SK-N-SH treated with all-trans-retinoic acid at 6 μM for 48 hours (cell line): ENCODE data around the gene DCTN3.

Experiments used
- BACH2 ChIP-seq: fragments of 250-450 bp; sonication (Bioruptor Pico); IDR thresholded peaks from 2 replicates; pipeline ENCODE4 v1.9.0; 2021; ENCODE audit warnings: mild to moderate bottlenecking, borderline replicate concordance
- GLIS3 ChIP-seq: fragments of 250-450 bp; sonication (Bioruptor Pico); IDR thresholded peaks from 2 replicates; pipeline ENCODE4 v1.5.0; 2020; ENCODE audit warnings: mild to moderate bottlenecking, moderate library complexity
- ISL1 ChIP-seq: fragments of 250-450 bp; sonication (Bioruptor Pico); IDR thresholded peaks from 2 replicates; pipeline ENCODE4 v2.1.2; 2022; ENCODE audit warnings: mild to moderate bottlenecking, moderate library complexity
- SNAI2 ChIP-seq: fragments of 250-450 bp; sonication (Bioruptor Pico); IDR thresholded peaks from 2 replicates; pipeline ENCODE4 v1.5.0; 2020; ENCODE audit warnings: mild to moderate bottlenecking, moderate library complexity
- TOX ChIP-seq: fragments of 250-450 bp; sonication (Bioruptor Pico); IDR thresholded peaks from 2 replicates; pipeline ENCODE4 v1.8.0; 2021; ENCODE audit warnings: mild to moderate bottlenecking, moderate library complexity, borderline replicate concordance
- ZFP3 ChIP-seq: fragments of 250-450 bp; sonication (Bioruptor Pico); IDR thresholded peaks from 2 replicates; pipeline ENCODE4 v1.5.0; 2020; ENCODE audit warnings: mild to moderate bottlenecking, moderate library complexity
- ZFP30 ChIP-seq: fragments of 450-650 bp; formaldehyde crosslinking; IDR thresholded peaks from 2 replicates; pipeline ENCODE4 v1.5.0; 2022; ENCODE audit warnings: mild to moderate bottlenecking, moderate library complexity
- ZNF565 ChIP-seq: fragments of 450-650 bp; formaldehyde crosslinking; conservative IDR thresholded peaks from 2 replicates; pipeline ENCODE4 v1.5.0; 2020; ENCODE audit warnings: low read depth, mild to moderate bottlenecking, moderate library complexity
- TF ChIP-seq, protein P1 (sequence below): fragments of 250-450 bp; sonication (Bioruptor Pico); IDR thresholded peaks from 2 replicates; pipeline ENCODE4 v1.5.0; 2020; ENCODE audit warnings: mild to moderate bottlenecking, moderate library complexity

- TF ChIP-seq TOX (CRISPR knock-in tag) (no peak), ZFP30 (no peak), ZFP3 (no peak), BACH2 (CRISPR knock-in tag) (no peak), GLIS3 (no peak), ZNF565 (CRISPR knock-in tag) (no peak), SNAI2 (CRISPR knock-in tag) (no peak), ISL1 (no peak)
- TF ChIP-seq, protein P1, sequence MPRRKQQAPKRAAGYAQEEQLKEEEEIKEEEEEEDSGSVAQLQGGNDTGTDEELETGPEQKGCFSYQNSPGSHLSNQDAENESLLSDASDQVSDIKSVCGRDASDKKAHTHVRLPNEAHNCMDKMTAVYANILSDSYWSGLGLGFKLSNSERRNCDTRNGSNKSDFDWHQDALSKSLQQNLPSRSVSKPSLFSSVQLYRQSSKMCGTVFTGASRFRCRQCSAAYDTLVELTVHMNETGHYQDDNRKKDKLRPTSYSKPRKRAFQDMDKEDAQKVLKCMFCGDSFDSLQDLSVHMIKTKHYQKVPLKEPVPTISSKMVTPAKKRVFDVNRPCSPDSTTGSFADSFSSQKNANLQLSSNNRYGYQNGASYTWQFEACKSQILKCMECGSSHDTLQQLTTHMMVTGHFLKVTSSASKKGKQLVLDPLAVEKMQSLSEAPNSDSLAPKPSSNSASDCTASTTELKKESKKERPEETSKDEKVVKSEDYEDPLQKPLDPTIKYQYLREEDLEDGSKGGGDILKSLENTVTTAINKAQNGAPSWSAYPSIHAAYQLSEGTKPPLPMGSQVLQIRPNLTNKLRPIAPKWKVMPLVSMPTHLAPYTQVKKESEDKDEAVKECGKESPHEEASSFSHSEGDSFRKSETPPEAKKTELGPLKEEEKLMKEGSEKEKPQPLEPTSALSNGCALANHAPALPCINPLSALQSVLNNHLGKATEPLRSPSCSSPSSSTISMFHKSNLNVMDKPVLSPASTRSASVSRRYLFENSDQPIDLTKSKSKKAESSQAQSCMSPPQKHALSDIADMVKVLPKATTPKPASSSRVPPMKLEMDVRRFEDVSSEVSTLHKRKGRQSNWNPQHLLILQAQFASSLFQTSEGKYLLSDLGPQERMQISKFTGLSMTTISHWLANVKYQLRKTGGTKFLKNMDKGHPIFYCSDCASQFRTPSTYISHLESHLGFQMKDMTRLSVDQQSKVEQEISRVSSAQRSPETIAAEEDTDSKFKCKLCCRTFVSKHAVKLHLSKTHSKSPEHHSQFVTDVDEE (CRISPR knock-in tag): 0 out of 2 replicates have a peak, but pooled peaks have one; percentile 30
These were observed 53.3 kb downstream of the DCTN3 start for GRCh38 chr9:34566972-34567371.
